CD4-positive, alpha-beta T cell treated with Interferon alpha-2 for 1 hour (primary cell): ENCODE measurements around the gene POLR2H.

Experiments
- DNase-seq, 2 donors: peaks; one replicate each; pipeline ENCODE4 v3.0.0-alpha.2; 2020 to 2022

Gene POLR2H

GRCh38 chr3:184352149-184352785, 9.2 kb upstream of the POLR2H start:
- no peak for DNase-seq

GRCh38 chr3:184352897-184353545, 8.5 kb upstream of the POLR2H start:
- no peak for DNase-seq

DNA sequence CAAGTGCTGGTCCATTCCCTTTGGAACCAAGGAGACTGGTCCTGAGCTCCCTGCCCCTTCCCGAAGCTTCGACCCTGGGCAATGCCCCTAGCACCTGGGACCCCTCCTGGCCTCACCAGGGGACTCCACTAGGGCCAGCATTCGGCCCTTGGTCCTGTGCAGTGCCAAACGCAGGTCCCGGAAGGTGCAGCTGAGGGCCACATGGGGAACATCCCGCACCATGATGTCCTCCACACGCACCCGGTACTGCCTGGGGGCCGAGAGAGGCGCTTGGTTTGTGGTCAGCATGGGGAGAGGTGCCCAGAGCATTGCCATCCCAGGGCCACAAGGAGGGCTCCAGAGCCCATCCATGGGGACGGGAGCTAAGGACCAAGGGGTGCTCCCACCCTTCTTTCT, 8.0 kb upstream of the POLR2H start:
- DNase-seq: no peak

- DNase-seq: peak; percentile 56 to 67
Measured at GRCh38 chr3:184354121-184354728, 7.3 kb upstream of the POLR2H start.

- no peak for DNase-seq
Measured at GRCh38 chr3:184354754-184355153, 6.8 kb upstream of the POLR2H start.

- DNase-seq: no peak
Measured at GRCh38 chr3:184355261-184356040, 6.1 kb upstream of the POLR2H start.

DNA sequence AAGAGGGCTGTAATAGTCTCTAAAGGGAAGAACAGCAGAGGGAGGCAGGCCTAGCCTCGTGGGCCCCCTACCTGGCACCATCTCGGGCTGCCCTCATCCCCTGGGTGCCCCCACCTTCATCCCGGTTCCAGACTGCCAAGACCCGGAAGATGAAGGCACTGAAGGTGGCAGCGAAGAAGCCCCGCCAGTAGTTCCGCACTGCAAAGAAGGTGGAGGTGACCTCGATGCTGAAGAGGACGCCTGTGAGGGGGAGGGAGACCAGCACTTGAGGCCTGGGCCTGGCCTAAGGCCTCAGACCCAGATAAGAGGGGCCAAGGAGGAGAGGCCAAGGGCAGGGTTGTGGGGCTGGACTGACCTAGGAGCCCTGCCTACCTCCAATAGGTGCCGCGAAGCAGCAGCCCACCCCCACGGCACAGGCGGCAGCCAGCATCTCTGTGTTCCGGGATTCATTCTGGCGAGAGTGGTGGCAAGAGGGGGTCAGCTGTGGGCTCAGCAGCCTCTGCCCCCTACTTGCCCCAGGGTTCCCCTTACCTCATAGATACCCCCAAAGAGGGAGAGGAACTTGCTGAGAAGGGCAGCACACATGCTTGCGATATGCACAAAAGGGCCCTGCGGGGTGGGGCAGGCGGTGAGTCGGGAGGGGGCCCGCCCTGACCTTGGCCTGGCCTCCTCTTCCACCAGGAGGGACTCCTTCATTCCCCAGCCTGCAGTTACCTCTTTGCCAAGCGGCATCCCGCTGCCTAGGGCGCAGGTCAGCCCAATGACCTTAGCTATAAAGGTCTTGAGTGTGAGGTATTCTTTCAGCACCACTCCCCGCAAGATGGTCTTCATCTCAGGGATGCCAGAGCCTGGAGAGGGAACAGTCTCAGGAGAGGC, 4.0 kb upstream of the POLR2H start:
- no peak for DNase-seq

DNA sequence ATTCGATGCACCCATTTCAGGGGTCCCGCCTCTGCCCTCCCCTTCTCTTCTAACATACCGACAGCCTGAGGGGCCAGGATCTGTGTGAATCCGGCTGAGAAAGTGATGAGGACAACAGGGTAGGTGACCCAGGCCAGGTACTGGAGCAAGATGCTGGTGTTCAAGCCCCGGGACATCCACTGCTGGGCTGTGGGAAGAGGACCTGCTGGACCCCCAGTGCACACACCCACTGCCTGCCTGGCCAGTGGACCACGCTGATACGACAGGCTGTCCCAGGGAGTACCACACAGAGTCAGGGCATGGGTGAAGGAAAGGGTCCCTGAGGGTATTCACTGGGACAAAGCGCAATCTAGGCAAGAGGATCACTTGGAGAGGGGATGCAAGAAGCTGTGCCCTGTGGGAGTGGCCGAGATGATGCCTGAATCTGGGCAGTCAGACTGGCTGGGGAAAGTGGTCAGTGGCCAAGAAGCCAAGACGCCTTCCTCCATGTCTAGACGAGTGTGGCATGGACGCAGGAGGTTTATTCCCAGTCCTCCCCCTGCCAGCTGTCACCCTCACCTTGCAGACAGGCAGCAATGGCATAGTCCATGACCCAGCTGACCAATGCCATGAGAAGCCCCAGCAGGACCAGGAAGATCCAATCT, 3.3 kb upstream of the POLR2H start:
- no peak for DNase-seq

DNA sequence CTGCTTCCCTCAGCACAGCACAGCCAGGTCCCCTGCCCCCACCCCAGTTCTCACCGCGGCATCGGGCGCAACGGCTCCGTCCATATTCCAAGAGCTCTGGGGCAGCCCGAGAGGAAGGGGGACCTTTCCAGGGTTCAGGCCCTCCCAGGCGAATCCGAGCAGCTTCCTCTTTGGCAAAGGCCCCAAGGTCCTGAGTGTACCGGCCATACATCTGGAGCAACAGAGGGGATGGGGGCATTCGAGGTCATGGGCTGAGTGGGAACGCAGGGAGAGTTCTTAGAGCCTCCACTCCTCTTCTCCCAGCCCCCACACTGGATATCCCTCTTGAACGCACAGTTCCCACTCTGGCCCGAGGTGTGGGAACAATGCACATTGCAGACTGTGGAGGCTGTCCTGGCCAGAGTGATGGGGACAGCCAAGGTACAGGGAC, 2.6 kb upstream of the POLR2H start:
- no peak for DNase-seq

DNA sequence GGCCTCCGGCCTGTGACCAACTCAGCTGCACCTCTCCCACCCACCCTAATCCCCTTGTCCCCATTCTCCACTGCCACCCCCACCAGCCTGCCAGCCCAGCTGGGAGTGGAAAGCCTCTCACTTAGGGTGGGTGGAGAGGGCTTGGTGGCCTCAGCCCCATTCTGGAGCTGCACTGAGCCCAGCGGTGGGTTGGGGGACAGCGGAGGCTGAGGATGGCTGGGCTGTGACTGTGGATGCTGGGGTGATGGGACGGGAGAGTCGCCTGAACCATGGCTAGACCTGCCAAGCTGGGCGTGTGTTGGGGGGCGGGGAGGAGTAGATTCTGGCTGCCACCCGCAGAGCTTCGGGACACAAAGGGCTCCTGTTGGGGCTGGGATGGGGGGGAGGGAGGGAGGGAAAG, 1.9 kb upstream of the POLR2H start:
- DNase-seq: no peak

DNA sequence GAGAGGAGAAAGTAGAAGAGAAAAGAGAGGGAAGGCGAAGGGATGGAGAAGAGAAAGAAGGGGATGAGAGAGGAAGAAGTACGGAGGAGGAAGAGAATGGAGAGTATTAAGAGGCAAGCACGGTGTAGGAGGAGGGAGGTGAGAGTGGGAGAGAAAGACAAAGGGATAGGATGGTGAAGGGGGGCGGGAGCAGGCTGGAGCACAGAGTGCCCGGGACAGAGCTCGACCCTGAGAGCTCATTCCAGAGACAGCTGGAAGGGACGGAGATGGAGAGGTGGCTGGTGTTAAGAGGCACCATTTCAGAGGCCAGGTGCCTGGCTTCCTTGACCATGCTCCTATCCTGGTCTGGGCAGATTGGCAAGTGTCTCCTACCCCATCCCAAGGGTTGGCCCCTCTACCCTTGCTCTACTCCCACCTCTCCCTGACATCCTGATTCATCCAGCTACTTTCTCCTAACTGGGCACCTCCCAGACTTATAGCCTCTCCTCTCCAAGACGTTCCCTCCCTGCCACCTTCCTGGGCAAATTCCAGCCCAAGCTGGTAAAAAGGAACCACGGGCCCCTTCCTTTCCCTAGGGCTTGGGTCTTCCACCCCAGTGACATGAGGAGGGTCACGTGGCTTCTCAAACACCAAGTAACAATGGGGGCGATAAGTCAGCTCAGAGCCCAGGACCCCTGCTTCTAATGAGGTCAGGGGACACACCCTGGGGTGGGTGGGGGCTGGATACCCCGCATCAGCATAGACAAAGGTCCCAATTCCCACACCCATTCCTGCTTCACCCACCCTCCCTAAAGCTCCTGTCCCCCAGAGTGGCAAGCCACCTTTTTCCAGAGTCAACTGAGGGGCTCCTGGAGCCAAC, 1.2 kb upstream of the POLR2H start:
- no peak for DNase-seq

- DNase-seq: no peak
Measured at GRCh38 chr3:184360929-184361531, 480 bp upstream of the POLR2H start.

DNA sequence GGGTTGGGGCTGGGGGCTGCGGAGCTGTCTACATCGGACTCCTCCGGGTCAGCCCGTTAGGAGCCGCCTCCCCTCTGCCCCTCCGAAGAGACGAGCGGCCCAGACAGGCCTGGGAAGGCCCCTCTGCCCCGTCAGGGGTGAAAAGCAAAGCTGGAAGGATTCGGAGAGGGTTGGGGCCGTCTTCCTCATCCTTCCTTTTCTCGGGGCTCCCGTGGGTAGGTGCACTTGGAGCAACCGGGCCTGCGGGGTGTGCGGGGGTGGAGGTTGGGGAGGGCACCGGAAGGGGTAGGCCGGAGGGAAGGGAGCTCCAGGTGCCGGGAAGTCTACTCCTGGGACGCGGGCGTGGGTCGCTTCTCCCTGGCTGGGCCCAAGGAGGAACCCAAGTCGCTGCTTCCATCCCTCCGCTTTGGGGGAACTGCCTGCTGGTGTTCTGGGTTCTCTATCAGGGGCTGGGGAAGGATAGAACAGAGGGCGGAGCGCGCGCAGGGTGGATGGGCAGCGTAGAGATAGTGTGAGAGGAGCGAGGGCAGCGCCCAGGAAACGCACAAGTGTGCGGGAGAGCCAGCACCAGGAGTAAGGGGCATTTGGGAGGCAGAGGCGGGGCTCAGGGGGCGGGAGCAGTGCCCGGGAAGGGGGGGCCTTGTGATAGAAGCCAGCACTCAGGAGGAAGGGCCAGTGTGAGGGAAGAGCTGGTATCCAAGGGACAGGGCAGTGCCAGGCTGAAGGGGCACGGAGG, 590 bp downstream of the POLR2H start:
- DNase-seq: peak in 1 of 2 donors; percentile 46

DNA sequence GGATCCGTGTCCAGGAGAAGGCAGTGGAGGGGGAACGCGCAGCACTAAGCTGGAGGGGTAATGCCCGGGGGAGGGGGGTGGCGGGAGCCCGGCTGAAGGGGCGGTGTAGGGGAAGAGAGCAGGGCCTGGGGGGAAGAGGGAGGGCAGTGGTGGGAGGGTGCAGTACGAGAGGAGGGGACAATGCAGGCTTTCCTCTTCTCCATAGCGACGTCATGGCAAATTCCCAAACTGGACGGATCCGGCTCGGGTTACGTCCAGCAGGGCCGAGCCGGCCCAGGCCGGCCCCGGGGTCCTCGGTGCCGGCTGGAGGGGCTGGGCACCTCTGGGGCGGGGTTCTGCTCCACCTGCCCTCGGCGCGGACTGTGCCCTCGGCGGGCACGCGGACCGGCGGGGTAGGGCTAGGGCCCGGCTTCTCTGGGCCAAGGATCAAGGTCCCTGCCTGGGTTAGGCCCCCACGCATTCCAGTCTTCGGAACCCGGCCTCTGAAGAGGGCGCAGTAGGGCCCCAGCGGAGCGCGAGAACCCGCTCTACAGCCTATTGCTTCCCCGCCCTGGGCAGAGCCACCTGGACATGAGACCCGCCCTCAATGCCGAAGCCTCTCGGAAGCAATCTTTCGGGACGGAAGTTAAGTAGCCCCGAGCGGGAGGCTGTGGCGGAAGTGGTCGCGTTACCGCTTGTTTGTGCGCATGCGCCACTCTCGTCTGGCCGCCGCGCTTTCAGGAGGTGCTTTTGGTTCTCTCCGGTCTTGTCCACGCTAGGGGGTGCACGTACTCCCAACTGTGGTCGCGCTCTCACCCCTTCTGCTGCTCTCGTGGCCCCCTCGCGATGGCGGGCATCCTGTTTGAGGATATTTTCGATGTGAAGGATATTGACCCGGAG, 1.4 kb downstream of the POLR2H start:
- DNase-seq: peak; percentile 95 to 96

DNA sequence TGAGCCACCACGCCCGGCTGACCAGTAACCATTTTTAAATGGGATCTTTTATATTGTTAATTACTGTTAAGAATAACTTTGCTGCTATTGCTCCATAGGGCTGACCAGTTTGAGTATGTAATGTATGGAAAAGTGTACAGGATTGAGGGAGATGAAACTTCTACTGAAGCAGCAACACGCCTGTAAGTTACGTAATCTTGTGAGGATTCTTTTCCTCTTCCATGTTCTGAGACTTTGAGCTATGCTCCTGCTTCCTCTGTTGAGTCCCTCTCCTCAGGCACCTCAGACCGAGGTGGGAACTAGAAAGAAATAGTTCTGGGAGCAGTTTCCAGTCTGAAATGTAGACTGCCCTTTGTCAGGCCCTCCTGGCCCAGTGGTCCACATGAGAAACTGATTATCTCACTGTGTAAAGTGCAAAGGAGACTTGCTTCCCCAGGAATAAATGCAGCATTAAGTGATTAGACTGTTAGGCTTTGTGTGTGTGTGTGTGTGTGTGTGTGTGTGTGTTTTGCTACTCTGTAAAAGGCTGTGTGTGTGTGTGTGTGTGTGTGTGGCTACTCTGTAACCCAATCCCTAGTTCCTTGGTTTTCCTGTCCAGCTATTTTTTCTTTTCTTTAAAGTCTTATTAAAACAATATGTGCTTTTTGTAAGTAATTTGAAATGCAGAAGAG, 5.2 kb downstream of the POLR2H start:
- DNase-seq: no peak

GRCh38 chr3:184368116-184368515, 6.6 kb downstream of the POLR2H start:
- DNase-seq: no peak

GRCh38 chr3:184368586-184369183, 7.2 kb downstream of the POLR2H start:
- no peak for DNase-seq

DNA sequence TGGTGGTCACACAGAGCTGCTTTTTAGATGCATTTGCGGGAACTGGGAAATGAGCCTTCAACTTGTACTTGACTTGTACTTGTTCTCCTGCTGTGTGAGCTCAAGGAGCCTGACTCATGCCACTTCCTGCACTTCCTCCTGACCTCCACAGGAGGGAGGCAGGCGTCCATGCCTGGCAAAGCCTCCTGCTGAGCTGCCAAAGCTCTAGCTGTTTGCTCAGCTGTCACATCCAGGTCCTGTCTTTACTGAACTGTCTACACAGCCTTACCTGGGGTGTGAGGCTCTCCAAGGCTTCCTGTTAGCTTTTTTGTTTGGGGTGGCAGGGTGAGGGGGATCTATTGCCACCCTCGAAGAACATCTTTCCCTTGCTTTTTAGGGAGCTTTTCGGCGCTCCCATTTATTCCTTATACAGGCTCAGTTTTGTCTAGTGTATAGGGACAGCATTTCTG, 10.1 kb downstream of the POLR2H start:
- peak; percentile 65 to 66 for DNase-seq
